Stimulated activated CD4-positive, alpha-beta T cell treated with anti-CD3 and anti-CD28 coated beads, Interleukin-15, amount 100 ng/mL, for 48 hours (primary cell): ENCODE measurements around the gene COL5A1.
"Not testable (repeated sequence)": the region's sequence is repeated elsewhere in the genome, so short reads cannot be mapped to it uniquely, and the experiment has no call there.

ENCODE experiments used
- DNase-seq, 2 donors: peaks; one replicate each; pipeline ENCODE4 v3.0.0-alpha.2; 2020; ENCODE audit warnings: low read depth in 2 of 2

COL5A1 gene

GRCh38 chr9:134655586-134656333 is 14.2 kb downstream of the COL5A1 start:
- DNase-seq = no peak

GRCh38 chr9:134656334-134657006 is 14.9 kb downstream of the COL5A1 start:
- no peak for DNase-seq

GRCh38 chr9:134657666-134658377 is 16.2 kb downstream of the COL5A1 start:
- DNase-seq = no peak

GRCh38 chr9:134658378-134658955 is 16.9 kb downstream of the COL5A1 start:
- DNase-seq = no peak

- DNase-seq = no peak
Observed at GRCh38 chr9:134659688-134660131, 18.1 kb downstream of the COL5A1 start.

- DNase-seq = peak in 1 of 2 donors; percentile 9
Observed at GRCh38 chr9:134660407-134660806, 18.8 kb downstream of the COL5A1 start.

- DNase-seq = no peak
Observed at GRCh38 chr9:134661299-134661698, 19.7 kb downstream of the COL5A1 start.

GRCh38 chr9:134661791-134662142 is 20.2 kb downstream of the COL5A1 start:
- DNase-seq = no peak

GRCh38 chr9:134662143-134662876 is 20.7 kb downstream of the COL5A1 start:
- no peak for DNase-seq

GRCh38 chr9:134663084-134663483 is 21.5 kb downstream of the COL5A1 start:
- no peak for DNase-seq

- DNase-seq = no peak
Observed at GRCh38 chr9:134663753-134664415, 22.3 kb downstream of the COL5A1 start.

- no peak for DNase-seq
Observed at GRCh38 chr9:134664446-134664845, 22.8 kb downstream of the COL5A1 start.

- no peak for DNase-seq
Observed at GRCh38 chr9:134666208-134666607, 24.6 kb downstream of the COL5A1 start.

- DNase-seq = no peak
Observed at GRCh38 chr9:134666831-134667230, 25.2 kb downstream of the COL5A1 start.

- DNase-seq = not testable (repeated sequence)
Observed at GRCh38 chr9:134668977-134669376, 27.4 kb downstream of the COL5A1 start.

- no peak for DNase-seq
Observed at GRCh38 chr9:134669399-134669955, 27.9 kb downstream of the COL5A1 start.

GRCh38 chr9:134670042-134670525 is 28.5 kb downstream of the COL5A1 start:
- DNase-seq = no peak

- DNase-seq = no peak
Observed at GRCh38 chr9:134670851-134671281, 29.3 kb downstream of the COL5A1 start.

GRCh38 chr9:134671341-134672113 is 29.9 kb downstream of the COL5A1 start:
- DNase-seq = no peak

GRCh38 chr9:134676361-134676760 is 34.8 kb downstream of the COL5A1 start:
- DNase-seq = no peak
